Activated naive CD8-positive, alpha-beta T cell (primary cell): ENCODE results near the gene FANCF.
A peak's percentile ranks its signal among the peaks of the same experiment; 100 is the strongest.
"Not testable (repeated sequence)": the region's sequence is repeated elsewhere in the genome, so short reads cannot be mapped to it uniquely, and the experiment has no call there.

Source experiments
- H3K27ac Mint-ChIP-seq: one replicate; pipeline ENCODE4 v1.8.0; 2021; ENCODE audit warnings: mixed read lengths
- H3K27me3 Mint-ChIP-seq: one replicate; pipeline ENCODE4 v1.8.0; 2021; ENCODE audit warnings: mixed read lengths
- H3K36me3 Mint-ChIP-seq: one replicate; pipeline ENCODE4 v1.8.0; 2021; ENCODE audit warnings: mixed read lengths
- H3K4me1 Mint-ChIP-seq: one replicate; pipeline ENCODE4 v1.8.0; 2021; ENCODE audit warnings: low read depth, mixed read lengths
- H3K4me3 Mint-ChIP-seq: one replicate; pipeline ENCODE4 v1.8.0; 2021; ENCODE audit warnings: mild to moderate bottlenecking, mixed read lengths
- H3K9me3 Mint-ChIP-seq: one replicate; pipeline ENCODE4 v1.8.0; 2021; ENCODE audit warnings: low read depth, mixed read lengths

The FANCF gene

GRCh38 chr11:22625448-22626287, at the start of gene FANCF:
FANCF (minus strand) TSS chr11:22625823; CDS start chr11:22625810, 13 bp downstream.
- Mint-ChIP-seq H3K9me3 (no peaks in the 10 kb centered on the region), H3K27me3 (no peaks in the 10 kb centered on the region)

GRCh38 chr11:22674470-22675439, 49.1 kb upstream of the FANCF start:
- H3K4me3 Mint-ChIP-seq = no peak overlapping the region
- peaks cover 11% of the 10 kb centered on the region for H3K27me3 Mint-ChIP-seq
- H3K4me1 Mint-ChIP-seq = no peaks in the 10 kb centered on the region

More at GRCh38 chr11:22625448-22626287, at the start of gene FANCF:
- peaks cover 12% of the 10 kb centered on the region for H3K36me3 Mint-ChIP-seq
- peak within 1 kb of the TSS; percentile 99 for H3K27ac Mint-ChIP-seq
- H3K4me1 Mint-ChIP-seq = peaks cover 41% of the 10 kb centered on the region
- peak within 1 kb of the TSS; percentile 98 for H3K4me3 Mint-ChIP-seq

GRCh38 chr11:22671751-22672150, 46.1 kb upstream of the FANCF start:
- Mint-ChIP-seq H3K27me3 (peaks cover 29% of the 10 kb centered on the region), H3K4me1 (peaks cover 6% of the 10 kb centered on the region), H3K4me3 (no peak overlapping the region), H3K9me3 (no peaks in the 10 kb centered on the region), H3K36me3 (no peaks in the 10 kb centered on the region), H3K27ac (no peak overlapping the region)

More at GRCh38 chr11:22674470-22675439, 49.1 kb upstream of the FANCF start:
- no peaks in the 10 kb centered on the region for H3K9me3 Mint-ChIP-seq
- H3K27ac Mint-ChIP-seq = no peak overlapping the region
- H3K36me3 Mint-ChIP-seq = no peaks in the 10 kb centered on the region

GRCh38 chr11:22670830-22671229, 45.2 kb upstream of the FANCF start:
- Mint-ChIP-seq H3K27ac (no peak overlapping the region), H3K9me3 (no peaks in the 10 kb centered on the region), H3K27me3 (peaks cover 35% of the 10 kb centered on the region), H3K4me1 (peaks cover 12% of the 10 kb centered on the region), H3K4me3 (no peak overlapping the region), H3K36me3 (no peaks in the 10 kb centered on the region)

- Mint-ChIP-seq H3K36me3 (peaks cover 3% of the 10 kb centered on the region), H3K4me1 (peaks cover 13% of the 10 kb centered on the region), H3K27me3 (peaks cover 41% of the 10 kb centered on the region), H3K9me3 (no peaks in the 10 kb centered on the region), H3K27ac (no peak overlapping the region), H3K4me3 (no peak overlapping the region)
Observed at GRCh38 chr11:22669368-22669767, 43.7 kb upstream of the FANCF start.

- H3K4me1 Mint-ChIP-seq = peaks cover 13% of the 10 kb centered on the region
- H3K27me3 Mint-ChIP-seq = peaks cover 41% of the 10 kb centered on the region
- H3K27ac Mint-ChIP-seq = no peak overlapping the region
- H3K36me3 Mint-ChIP-seq = peaks cover 3% of the 10 kb centered on the region
- H3K9me3 Mint-ChIP-seq = no peaks in the 10 kb centered on the region
- H3K4me3 Mint-ChIP-seq = peak overlapping the region; percentile 64
Observed at GRCh38 chr11:22668005-22668796, 42.6 kb upstream of the FANCF start.

- Mint-ChIP-seq H3K4me3 (peak overlapping the region; percentile 74), H3K27me3 (peaks cover 41% of the 10 kb centered on the region), H3K4me1 (peaks cover 13% of the 10 kb centered on the region), H3K27ac (no peak overlapping the region), H3K36me3 (peaks cover 3% of the 10 kb centered on the region), H3K9me3 (no peaks in the 10 kb centered on the region)
Observed at GRCh38 chr11:22666688-22667439, 41.2 kb upstream of the FANCF start.

GRCh38 chr11:22666325-22666687, 40.7 kb upstream of the FANCF start, which contains the start of gene GAS2:
GAS2 (plus strand) TSS chr11:22666611; CDS start chr11:22674870, 8,259 bp downstream.
- no peak within 1 kb of the TSS for H3K27ac Mint-ChIP-seq
- peak within 1 kb of the TSS; percentile 74 for H3K4me3 Mint-ChIP-seq
- peaks cover 41% of the 10 kb centered on the region for H3K27me3 Mint-ChIP-seq
- H3K9me3 Mint-ChIP-seq = no peaks in the 10 kb centered on the region
- peaks cover 13% of the 10 kb centered on the region for H3K4me1 Mint-ChIP-seq
- peaks cover 3% of the 10 kb centered on the region for H3K36me3 Mint-ChIP-seq

- no peaks in the 10 kb centered on the region for H3K9me3 Mint-ChIP-seq
- H3K27me3 Mint-ChIP-seq = peaks cover under 1% of the 10 kb centered on the region
- no peaks in the 10 kb centered on the region for H3K36me3 Mint-ChIP-seq
- no peak overlapping the region for H3K27ac Mint-ChIP-seq
- H3K4me3 Mint-ChIP-seq = no peak overlapping the region
- H3K4me1 Mint-ChIP-seq = peaks cover 19% of the 10 kb centered on the region
Observed at GRCh38 chr11:22659783-22660182, 34.2 kb upstream of the FANCF start.

GRCh38 chr11:22657101-22657694, 31.6 kb upstream of the FANCF start:
- H3K36me3 Mint-ChIP-seq = no peaks in the 10 kb centered on the region
- H3K4me1 Mint-ChIP-seq = peaks cover 19% of the 10 kb centered on the region
- H3K9me3 Mint-ChIP-seq = no peaks in the 10 kb centered on the region
- no peak overlapping the region for H3K4me3 Mint-ChIP-seq
- H3K27ac Mint-ChIP-seq = peak overlapping the region; percentile 35
- H3K27me3 Mint-ChIP-seq = no peaks in the 10 kb centered on the region

- Mint-ChIP-seq H3K4me3 (no peak overlapping the region), H3K27me3 (no peaks in the 10 kb centered on the region), H3K36me3 (peaks cover 3% of the 10 kb centered on the region), H3K9me3 (no peaks in the 10 kb centered on the region), H3K4me1 (peaks cover 19% of the 10 kb centered on the region), H3K27ac (no peak overlapping the region)
Observed at GRCh38 chr11:22656130-22656529, 30.5 kb upstream of the FANCF start.

- H3K4me3 Mint-ChIP-seq, H3K9me3 Mint-ChIP-seq, H3K27ac Mint-ChIP-seq, H3K36me3 Mint-ChIP-seq, H3K27me3 Mint-ChIP-seq: not testable (repeated sequence)
- peaks cover 16% of the 10 kb centered on the region for H3K4me1 Mint-ChIP-seq
Observed at GRCh38 chr11:22652346-22652745, 26.7 kb upstream of the FANCF start.

GRCh38 chr11:22641559-22641958, 15.9 kb upstream of the FANCF start:
- peaks cover 5% of the 10 kb centered on the region for H3K4me1 Mint-ChIP-seq
- H3K27me3 Mint-ChIP-seq = no peaks in the 10 kb centered on the region

More at GRCh38 chr11:22641559-22641958, 15.9 kb upstream of the FANCF start:
- H3K36me3 Mint-ChIP-seq = peaks cover 2% of the 10 kb centered on the region
- no peak overlapping the region for H3K4me3 Mint-ChIP-seq
- H3K9me3 Mint-ChIP-seq = no peaks in the 10 kb centered on the region
- H3K27ac Mint-ChIP-seq = no peak overlapping the region
